Neural progenitor cell (in vitro differentiated cells): ENCODE measurements around the gene IMMP1L.

Experiments used
- CTCF ChIP-seq: fragments of 200-600 bp; sonication (generic); IDR thresholded peaks from 2 replicates; pipeline ENCODE4 v1.5.1; 2017; ENCODE audit warnings: antibody characterized with exemption, mild to moderate bottlenecking
- EZH2phosphoT487 ChIP-seq: fragments of 200-600 bp; sonication (generic); IDR thresholded peaks from 2 replicates; pipeline ENCODE4 v1.6.1; 2017; ENCODE audit warnings: antibody characterized with exemption

DNA sequence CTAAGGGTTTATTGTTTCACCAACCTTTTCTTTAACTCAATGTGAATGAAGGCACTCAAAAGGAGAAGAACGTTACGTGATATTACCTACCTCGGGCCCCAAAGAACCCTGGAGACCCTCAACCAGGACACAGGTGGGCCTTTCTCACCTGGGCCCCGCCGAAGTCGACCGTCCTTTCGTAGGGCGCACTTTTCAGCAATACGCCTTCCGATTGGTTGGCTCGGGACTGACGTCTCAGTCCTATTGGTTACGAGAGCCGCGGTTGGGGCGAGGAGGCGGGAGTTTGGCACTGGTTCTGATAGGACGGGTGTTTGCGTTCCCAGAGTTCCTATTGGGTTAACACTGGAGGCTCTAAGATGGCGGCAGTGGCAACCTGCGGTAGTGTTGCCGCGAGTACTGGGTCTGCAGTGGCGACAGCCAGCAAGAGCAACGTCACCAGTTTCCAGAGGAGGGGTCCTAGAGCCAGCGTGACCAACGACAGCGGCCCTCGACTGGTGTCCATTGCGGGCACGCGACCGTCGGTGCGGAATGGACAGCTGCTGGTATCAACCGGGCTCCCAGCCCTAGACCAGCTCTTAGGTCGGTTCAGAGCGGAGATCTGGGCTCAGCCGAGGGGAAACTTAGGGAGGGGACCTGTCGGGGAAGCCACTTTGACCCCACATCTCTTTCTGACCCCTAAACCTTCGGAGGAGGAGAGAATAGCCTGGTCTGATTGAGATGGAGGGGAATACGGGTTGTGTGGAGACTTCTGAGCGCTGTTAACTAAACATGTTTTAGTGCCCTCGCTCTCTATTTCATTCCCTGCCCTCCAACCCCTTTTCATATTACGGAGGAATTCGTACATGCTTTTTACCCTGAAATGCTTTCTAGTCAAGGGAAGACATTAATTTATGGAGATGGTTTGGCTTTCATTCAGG, at the start of gene IMMP1L, which contains the start of gene ELP4:
- TF ChIP-seq CTCF (no peak), EZH2phosphoT487 (no peak)
